Measurements from ENCODE around the gene C8A.

Gene C8A

DNA sequence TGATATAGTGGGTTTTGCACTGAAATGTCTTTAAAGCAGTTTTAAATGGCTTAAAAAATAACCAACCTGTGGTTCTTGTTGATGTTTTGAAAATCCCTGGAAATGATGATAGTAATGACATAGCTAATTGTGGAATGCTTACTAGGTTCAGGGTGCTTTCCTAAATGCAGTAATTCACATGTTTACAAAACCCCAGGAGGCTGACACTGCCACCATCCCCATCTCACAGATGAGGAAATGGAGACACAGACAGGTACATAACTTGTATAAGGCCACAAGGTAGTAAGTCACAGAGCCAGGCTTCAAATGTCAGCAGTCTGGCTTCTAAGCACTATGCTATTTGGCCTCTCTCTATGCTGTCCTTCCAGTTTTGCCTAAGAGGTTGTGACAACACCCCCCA is 70.6 kb downstream of the C8A start:
- no peak for DNase-seq (ENCODE audit: low spot score)

DNA sequence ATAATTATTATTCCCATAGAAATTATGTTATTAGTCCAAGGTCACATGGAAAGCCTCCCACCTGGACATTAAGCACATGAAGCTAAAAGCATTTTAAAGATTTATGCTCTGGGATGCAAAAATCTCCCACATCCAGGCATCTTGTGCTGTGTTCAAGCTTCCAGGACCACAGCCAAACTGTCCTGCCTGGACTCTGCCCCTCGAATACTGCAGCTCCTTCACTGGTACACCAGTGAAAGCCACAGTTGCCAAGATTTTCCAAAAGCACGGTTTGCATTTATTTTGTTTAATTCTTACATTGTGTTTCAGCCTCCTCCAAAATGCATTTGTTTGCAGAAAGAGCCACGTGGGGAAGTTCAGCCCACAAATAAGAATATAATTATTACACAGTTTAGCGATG is 72.6 kb downstream of the C8A start:
- DNase-seq (ENCODE audit: low spot score): no peak

DNA sequence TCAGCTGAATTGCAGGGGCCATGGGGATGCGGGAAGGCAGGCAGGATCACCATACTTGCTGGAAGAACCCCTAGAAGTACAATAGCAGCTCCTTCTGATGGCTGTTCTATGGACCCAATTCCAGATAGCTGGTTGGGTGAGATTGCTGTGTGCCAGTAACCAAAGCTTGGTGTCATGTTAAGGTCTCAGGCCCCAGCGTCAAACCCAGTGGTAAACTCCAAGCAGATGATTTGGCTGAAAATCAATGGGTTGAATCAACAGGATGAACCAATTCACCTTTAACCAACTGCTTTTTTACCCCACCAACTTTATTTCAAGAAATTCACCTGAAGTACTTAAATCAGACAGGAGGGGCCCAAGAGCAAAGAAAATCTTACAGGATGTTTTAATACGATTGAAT is 73.4 kb downstream of the C8A start:
- no peak for DNase-seq (ENCODE audit: low spot score)

DNA sequence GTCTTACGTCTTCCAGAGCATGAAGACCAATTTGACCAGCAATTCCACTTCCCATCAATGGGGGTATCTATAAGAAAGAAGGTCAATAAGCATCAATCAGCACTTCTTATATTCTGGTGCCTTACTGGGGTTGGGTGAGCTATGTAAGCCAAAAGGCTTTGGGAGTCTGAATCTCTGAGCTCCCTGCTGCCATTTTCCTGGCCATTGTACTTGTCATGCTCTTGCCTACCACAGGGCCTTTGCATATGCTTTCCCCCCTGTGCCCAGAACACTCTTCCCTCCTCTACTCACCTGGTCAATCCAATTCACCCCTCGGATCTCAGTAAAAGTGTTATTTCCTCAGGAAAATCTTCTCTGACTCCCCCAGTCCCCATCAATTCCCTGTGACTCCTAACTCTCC is 74.9 kb downstream of the C8A start:
- DNase-seq (ENCODE audit: low spot score): no peak

DNA sequence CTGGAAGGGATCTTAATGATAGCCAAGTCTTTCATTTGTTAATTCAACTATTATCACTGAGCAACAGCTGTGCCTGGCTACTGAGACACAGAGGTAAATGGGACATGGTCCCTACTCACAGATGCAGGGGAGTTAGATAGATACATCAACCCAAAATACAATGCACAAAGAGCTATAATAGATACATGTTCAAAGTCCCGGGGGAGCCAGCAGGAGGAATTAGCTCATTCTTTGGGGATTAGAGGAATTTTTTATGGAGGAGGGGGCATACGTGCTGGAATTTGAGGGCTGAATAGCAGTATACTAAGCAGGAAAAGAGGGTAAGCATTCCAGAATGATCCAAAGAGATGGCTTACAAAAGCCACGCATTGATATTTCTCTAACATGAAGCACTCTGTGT is 76.6 kb downstream of the C8A start:
- DNase-seq (ENCODE audit: low spot score): no peak

DNA sequence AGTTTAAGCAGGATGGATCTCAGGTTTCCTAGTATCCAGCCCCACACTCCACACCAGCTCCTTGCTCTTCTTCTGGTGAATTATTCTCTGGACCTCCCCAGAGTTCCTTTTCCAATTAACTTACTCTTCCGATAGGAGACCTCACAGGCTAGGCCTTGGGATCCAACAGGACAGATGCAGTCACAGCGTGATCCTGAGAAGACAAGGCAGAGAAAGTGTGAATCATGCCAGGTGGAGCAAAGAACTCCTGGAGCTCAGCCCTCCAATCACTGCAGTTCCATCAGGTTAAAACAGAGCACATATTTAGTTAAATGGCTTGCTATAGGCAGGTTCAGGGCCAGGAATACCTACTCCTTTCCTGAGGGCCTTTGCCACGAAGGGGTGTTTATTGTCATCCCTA is 77.1 kb downstream of the C8A start:
- no peak for DNase-seq (ENCODE audit: low spot score)

DNA sequence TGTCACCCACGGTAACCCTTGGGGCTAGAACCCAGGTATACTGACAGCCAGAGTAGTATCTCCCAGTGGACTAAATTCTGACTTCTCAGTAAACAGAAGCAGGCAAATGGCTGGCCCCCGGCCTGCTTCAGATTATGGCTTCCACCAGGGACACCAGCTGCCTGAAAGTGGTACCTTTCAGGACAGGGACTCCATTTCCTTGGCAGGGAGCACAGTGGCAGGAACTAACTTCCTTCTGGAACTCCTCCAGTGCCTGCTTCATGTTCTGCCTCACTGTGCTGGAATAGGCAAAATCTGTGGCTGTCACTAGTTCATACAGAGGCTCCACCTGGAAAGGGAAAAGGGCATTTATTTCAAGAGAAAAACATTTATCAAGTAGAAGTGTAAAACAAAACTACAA is 78.6 kb downstream of the C8A start:
- no peak for DNase-seq (ENCODE audit: low spot score)

DNA sequence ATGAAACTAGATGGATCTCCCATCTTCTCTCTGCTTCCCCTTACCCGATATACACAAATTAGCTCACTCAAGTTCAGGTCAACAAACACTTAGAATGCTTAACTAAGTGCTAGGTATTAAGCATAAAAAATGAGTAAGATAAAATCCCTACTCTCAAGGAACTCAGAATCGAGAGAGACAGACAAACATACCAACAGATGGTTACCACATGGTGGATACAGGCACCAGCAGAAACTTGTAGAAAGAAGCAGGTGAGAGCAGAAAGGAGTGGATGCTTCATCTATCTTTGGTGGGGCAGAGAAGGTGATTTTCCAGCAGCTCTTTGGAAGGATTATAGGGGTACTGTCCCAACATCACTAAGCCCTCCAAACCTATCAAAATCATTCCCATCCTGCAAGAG is 79.0 kb downstream of the C8A start:
- DNase-seq (ENCODE audit: low spot score): no peak

DNA sequence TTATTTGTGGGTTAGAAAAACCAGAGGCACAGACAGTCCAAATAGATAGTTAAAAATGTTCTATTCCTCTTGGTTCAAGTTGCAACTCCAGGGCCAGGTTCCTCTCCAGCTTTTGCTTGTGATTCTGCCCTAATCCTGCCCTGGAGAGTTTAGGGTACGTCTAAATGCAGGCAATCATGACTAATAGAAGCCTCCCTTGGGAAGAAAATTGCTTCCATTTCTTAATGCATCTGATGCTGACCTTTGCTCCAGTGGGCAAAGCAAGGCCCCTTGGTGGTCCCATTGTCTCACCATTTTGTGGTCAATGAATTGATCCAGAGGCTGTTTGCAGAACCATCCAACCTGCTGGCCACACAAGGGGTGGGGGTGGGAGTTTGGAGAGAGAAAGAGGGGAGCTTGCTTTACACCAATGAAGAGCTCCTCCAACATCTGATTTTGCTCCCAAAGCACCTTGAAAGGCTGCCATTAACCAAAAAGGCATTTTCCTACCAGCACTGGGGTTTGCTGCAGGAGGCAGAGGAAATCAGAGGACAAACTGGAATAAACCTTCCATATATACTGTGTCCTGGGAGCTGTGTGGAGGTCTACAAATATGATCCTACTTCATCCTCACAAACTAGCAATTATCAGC is 79.9 kb downstream of the C8A start:
- DNase-seq (ENCODE audit: low spot score): no peak

DNA sequence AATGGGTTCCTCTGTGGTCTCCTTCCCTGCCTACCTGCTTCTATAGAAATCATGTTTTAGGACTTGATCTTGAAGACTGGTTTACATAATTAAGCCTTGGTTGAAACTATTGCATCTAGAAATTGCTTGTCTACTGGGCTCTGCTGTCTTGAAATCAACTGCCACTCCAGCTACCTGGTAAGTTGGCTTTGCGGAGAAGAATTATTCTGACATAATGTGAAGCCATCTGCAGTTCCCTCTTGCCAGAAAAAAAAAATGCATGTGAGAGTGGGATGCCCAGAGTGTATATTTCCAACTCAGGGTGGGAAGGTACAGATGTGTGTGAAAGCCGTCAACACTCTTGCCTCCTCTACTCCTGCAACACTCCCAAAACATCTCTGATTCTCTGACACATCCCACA is 84.0 kb downstream of the C8A start:
- no peak for DNase-seq (ENCODE audit: low spot score)

DNA sequence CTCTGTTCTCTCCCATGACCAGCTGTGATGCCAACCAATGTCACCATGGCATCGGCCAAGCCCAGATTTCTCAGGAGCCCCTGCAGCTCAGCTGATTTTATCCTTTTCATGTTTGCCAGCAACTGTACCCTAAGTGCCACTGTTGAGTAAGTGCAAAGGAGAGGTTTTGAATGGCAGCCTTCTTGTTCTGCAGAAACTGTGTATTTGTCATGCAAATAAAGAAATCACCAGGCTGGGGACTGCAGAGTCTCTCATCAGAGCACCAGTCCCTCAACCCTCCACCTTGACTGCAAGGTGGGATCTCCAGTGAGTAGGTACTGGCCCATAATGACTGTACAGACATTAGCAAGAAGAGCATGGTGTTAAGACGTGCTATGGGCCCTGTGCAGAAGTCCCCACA is 84.6 kb downstream of the C8A start:
- no peak for DNase-seq (ENCODE audit: low spot score)

DNA sequence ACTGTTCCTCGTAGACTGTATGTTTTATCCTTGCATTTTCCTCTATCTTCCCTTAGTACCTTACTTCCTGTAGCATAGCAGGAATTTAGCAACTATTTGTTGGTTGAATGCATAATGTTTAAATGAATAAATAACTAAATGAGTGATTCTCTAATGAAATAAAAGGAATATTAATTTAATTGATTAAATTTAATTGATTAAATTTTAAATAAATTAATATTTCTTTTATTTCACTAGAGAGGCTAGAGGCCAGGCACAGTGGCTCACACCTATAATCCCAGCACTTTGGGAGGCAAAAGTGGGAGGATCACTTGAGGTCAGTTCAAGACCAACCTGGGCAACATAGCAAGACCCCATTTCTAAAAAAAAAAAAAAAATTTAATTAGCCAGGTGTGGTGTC is 85.4 kb downstream of the C8A start:
- DNase-seq (ENCODE audit: low spot score): no peak

DNA sequence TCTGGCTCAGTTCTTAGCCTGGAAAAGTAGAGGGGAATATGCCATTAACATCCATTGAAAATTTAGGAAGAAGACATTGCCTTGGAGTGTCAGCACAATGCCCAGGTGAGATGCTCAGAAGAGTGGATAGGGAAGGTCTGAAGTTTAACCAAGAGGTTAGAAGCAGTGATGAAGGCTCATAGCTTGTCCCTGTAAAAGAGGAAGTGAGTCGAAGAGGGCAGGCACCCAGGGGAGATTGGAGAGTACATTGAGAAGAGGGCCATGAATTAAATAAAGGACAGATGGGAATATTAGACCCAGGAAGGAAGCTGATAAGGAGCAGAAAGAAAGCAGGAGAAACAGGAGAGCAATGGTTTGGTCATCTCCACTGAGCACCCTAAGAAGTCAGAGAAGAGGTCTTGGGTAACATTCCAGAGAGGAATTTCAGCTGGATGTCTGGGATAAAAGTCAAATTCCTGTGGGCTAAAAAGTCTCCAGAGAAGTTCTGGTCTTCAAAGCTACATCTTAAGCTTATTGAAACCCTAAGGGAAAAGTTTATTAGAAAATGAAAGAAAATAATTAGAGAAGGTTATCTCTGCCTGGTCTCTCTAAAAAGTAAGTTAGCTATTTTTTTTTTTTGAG is 93.9 kb downstream of the C8A start:
- no peak for DNase-seq (ENCODE audit: low spot score)

DNA sequence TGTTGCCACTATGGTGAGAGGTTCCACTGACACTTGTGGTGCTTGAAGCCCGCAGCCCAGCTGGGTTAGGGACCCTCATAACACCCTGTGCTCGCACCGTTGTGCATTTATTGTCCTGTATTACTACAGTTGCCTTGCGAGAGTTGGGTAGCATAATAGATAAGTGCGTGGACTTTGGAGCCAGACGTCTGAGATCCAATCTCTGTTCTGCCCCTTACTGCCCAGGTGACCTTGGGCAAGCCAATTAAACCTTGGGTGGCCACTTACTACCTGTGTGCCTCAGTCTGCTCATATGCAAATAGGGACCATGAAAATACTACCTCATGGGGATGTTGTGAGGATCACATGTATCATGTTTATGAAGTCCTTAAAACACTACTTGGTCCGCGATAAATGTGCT is 97.9 kb downstream of the C8A start:
- DNase-seq (ENCODE audit: low spot score): no peak

DNA sequence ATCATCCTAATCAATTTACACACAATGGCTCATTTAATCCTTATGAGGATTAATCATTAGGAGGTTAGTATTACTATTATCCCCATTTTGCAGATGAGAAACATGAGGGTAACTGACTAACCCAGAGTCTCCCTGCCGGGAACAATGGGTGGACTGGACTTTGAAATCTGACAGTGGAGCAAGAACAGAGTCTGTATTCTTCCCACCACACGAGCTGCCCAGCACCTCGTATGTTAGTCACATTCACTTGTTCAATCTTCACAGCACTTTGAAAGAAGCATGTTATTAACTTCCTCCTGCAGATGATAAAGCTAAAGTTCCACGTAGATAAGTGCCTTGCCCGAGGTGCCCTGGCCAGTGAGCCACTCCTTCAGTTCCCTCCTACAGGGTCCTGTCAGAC is 98.8 kb downstream of the C8A start:
- no peak for DNase-seq (ENCODE audit: low spot score)

DNA sequence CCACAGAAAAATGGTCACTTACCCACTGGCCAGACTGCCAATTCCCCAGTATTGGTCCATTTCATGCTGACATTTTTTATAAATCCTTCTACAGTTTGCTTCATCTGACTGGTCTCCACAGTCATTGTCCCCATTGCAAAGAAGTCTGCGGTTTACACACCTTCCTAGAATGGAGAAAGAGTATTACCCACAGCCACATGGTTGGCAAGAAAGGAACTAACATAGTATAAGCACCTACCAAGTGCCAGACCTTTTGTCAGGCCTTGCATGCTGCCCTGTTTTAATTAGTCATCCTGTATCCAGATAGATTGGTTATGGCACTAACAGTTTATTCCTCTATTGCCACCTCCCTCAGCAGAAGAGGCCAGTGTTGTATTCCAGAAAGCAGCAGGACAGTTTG is 100.1 kb downstream of the C8A start:
- no peak for DNase-seq (ENCODE audit: low spot score)

DNA sequence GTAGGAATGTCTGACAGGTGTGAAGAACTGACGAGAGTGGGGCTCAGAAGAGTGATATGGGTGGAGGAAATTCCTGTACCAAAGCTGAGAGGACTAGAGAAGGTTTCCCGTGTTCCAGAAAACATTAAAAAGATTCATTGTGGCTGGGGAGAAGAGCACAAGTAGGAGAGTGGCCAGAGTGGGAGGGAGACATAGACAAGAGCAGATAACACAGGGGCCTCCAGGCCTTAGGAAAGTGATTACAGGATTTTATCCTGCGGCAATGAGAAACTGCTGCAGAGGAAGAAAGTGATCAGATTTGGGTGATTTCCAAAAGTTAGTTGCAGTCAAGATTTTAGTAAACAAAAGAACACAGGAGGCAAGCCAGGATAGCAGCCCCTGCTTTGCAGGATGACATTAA is 103.3 kb downstream of the C8A start:
- DNase-seq (ENCODE audit: low spot score): no peak

DNA sequence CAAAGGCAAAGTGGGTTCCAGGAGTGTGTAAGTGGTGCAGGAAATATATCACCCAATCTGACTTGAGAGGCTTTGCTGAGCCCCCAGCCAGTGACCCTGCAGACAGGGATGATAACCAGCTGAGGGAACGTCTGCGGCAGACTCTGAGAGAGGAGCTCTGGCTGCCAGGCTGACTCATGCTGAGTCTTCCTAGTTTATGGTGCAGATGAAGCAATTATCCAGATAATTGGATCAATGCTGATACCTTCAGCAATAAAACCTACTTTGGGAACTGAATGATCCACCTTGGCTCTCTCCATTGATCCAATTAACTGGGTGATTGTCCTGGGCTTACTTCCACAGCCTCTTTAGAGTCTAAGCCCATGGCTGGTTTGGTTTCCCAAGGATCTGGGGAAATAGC is 103.9 kb downstream of the C8A start:
- DNase-seq (ENCODE audit: low spot score): no peak

DNA sequence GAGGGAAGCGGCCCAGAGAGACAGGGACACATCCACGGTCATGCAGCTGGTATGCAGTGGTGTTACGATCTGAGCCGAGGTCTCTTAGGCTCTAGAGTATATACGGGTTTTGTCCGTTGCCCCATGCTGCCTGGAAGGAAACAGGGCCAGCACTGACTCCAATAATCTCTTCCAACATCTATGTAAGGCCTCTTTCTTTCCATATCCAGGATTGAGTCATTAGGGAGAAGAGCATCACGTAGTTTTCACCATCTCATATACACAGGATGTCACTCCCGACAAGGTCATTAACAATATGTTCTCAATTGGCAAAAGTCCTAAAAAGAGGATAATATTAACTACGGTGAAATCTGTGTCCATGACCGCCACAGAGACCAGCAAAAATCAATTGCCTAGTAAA is 106.8 kb downstream of the C8A start:
- DNase-seq (ENCODE audit: low spot score): no peak

DNA sequence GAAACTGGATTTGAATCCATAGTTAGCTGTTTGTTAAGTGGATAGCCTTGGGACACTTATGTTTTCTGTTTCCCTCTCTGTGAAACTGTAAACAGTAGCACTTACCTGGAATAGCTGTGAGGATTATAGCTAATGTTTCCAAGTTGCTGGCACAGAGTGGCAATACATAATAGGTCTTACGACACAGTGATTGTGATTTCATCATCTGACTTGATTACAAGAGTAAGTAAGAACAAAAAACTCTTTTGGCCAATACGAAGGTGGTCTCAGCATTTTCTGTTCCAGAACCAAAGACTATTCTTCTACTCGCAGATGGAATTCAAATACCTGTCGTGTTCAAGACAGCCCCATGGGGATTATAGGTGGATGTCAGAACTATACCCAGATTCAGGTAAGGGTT is 109.1 kb downstream of the C8A start:
- DNase-seq (ENCODE audit: low spot score): no peak

DNA sequence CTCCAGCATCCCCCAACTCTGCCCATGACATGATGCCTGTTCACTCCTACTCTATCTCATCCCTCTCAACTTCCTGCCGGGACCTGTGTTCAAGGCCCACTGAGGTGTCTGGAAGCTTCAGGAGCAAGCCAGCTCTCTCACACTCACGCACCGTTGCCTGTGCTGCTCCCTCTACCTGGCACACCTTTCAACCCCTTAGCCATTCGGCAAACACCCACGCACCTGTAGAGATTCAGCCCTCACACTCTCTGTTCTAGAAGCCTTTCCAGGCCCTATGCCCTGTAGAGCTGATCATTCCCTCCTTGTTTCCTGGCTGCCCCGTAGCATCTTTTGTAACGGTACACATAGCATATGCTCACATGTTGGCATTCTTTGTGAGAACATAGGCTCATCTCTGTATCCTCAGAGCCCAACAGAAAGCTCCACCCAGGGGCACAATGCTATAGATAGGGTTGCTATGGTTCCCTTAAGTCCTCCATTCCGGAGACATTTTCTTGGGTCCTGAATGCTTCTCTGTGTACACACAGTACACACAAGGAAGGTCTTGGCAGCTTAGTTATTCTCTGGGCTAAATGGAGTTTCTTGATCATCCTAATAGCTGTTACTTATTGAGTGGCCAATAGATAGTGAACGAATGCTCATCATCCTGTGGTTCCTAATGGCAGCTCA is 109.9 kb downstream of the C8A start:
- no peak for DNase-seq (ENCODE audit: low spot score)

DNA sequence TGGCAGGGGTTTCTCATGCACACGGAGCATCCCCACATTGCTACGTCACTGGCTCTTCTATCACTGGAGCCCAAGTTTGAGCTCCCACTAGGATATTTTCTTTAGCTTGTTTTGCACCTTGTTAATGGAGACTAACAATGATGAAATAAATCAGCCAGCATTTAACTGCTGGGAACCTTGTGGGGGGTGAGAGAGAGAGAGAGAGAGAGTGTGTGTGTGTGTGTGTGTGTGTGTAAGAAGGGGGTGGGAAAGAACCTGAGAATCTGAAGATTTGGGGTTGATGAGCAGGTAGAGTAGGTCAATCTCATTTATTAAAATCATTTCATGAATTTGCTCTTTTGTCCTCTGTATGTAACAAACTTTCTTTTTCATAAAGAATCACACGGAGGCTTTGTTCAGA is 110.6 kb downstream of the C8A start:
- DNase-seq (ENCODE audit: low spot score): no peak

DNA sequence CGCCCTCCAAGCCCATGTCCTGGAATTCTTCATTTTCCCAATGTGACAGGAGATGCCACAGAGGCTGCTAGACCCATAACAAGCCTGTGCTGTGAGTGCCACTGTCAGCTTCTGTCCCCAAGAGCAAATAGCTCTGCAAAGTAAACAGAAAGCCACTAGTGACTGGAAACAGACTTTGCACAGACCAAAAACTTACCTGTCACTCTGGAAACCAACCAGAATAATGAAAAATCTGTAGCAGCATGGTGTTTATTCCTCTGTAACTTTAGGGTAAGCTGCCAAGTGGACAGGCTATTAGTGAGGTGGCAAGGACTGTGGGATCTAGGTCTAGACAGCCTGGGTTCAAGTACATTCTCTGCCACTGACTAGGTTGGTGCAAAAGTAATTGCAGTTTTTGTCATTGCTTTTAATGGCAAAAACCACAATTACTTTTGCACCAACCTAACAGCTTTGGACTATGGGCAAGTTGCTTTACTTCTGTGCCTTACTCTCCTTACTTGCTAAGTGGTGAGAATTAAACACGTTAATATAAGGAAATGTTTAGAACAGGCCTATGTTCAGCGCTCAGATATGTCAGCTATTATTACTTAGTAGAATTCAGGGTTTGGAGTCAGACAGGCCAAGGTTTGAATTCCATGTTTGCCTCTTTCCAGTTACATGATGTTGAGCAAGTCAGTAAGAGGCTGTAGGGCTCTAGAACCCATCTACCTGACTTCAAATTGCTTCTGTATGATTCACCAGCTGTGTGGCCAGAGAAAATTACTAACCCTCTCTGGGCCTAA is 111.5 kb downstream of the C8A start, which contains the start of gene C8B:
C8B (minus strand) TSS at position 100 of the 782 bp plus-strand sequence; CDS start at position 33, 67 bp downstream.
- DNase-seq (ENCODE audit: low spot score): no peak
